Skeletal muscle tissue (tissue), 4 donors: ENCODE results near the gene CDH9. TPM values are rescaled to one million over a fixed set of nuclear protein-coding genes. Genes with fewer than 3 reads are reported as not detected.

ENCODE experiments used
- H3K27ac ChIP-seq: one replicate; pipeline ENCODE4 v1.7.0; 2013; ENCODE audit warnings: mild to moderate bottlenecking, low read depth, low read length, inconsistent platforms
- H3K27me3 ChIP-seq, 3 donors: one replicate each; pipeline ENCODE4 v1.7.0; 2013; ENCODE audit warnings: low read length in 3 of 3; ENCODE audit not compliant: control insufficient read depth in 3 of 3, insufficient read depth in 3 of 3
- H3K36me3 ChIP-seq, 3 donors: one replicate each; pipeline ENCODE4 v1.7.0; 2013; ENCODE audit warnings: low read length in 3 of 3; ENCODE audit not compliant: control insufficient read depth in 3 of 3, insufficient read depth in 3 of 3
- H3K4me1 ChIP-seq, 3 donors: one replicate each; pipeline ENCODE4 v1.7.0; 2013; ENCODE audit warnings: low read length in 3 of 3, mild to moderate bottlenecking in 3 of 3; ENCODE audit not compliant: control insufficient read depth in 3 of 3, insufficient read depth in 3 of 3
- H3K4me3 ChIP-seq, 3 donors: one replicate each; pipeline ENCODE4 v1.7.0; 2013; ENCODE audit warnings: low read length in 3 of 3
- H3K9ac ChIP-seq, 3 donors: one replicate each; pipeline ENCODE4 v1.7.0; 2013; ENCODE audit warnings: low read length in 3 of 3, mild to moderate bottlenecking in 3 of 3, moderate library complexity in 2 of 3, low read depth in 1 of 3
- H3K9me3 ChIP-seq, 3 donors: one replicate each; pipeline ENCODE4 v1.7.0; 2013; ENCODE audit warnings: low read length in 3 of 3; ENCODE audit not compliant: control insufficient read depth in 3 of 3
- total RNA-seq: library from RNA; depleted of rRNA; stranded (reverse); fragments of >200 nt; gene quantifications from one replicate; pipeline ENCODE4 v1.2.3, GENCODE V29; 2014
- donor health status: Osteomylitis.

CDH9 gene
- total RNA-seq, 1 donor from 2014 or later, result not detected

DNA sequence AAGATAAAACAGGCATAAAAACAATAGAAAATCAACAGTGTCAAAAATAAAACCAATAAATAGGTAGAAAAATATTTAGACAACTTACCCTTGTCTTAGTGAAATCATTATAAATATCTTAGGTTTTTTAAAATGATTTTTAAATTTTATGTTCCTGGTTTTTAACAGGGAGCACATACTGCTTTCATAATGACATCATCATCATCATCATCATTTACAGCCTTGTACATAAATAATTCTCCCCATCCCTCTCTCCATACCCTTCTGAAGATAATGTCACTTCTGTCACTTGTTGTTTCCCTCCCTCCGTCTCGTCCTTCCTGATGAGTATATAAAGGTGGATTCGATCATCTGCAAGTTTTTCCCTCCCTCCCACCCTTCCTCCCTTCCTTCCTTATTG lies 56.6 kb downstream of the CDH9 start:
- peaks cover 0 to 2% (median 0%) of the 10 kb centered on the region in 3 donors for H3K9me3 ChIP-seq
- H3K9ac ChIP-seq, result no peak overlapping the region
- H3K36me3 ChIP-seq, result no peaks in the 10 kb centered on the region

DNA sequence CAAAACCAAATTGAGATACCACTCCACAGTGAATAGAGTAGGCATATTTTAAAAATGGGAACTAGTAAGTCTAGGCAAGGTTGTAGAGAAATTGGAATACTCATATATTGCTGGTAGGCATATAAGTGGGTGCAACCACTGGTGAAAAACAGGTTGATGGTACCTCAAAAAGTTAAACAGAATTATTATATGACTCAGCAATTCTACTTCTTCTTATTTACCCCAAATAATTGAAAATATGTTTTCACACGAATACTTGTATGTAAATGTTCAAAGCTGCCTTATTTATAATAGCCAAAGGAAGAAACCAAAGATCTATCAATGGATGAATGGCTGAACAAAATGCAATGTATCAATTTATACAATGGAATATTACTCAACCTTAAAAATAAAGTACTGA lies 79.1 kb downstream of the CDH9 start:
- Histone ChIP-seq H3K36me3 (no peaks in the 10 kb centered on the region), H3K9ac (no peak overlapping the region), H3K9me3 (no peaks in the 10 kb centered on the region), H3K4me3 (no peak overlapping the region), H3K27ac (no peak overlapping the region), H3K4me1 (no peaks in the 10 kb centered on the region), H3K27me3 (no peaks in the 10 kb centered on the region)

More for the DNA sequence above, 56.6 kb downstream of the CDH9 start:
- Histone ChIP-seq H3K27me3 (no peaks in the 10 kb centered on the region), H3K4me1 (no peaks in the 10 kb centered on the region), H3K27ac (no peak overlapping the region), H3K4me3 (no peak overlapping the region)

DNA sequence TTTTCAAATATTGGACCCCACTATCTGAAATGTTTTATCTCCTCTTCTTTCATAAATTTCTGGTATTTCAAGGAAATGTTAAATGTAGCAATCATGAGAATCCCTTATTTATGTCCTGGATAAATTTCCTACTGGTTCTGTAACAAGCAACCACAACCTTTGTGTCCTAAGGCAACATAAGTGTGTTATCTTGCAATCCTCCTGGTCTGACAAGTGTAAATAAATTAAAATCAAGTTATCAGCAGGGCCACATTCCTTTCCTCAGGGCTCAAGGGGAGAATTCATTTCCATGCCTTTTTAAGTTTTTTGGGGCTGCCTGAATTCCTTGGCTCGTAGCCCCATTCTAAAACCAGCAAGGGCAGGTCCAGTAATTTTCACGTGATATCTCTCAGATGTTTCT lies 83.2 kb downstream of the CDH9 start:
- Histone ChIP-seq H3K9me3 (no peaks in the 10 kb centered on the region), H3K27ac (no peak overlapping the region), H3K4me3 (no peak overlapping the region), H3K9ac (no peak overlapping the region), H3K36me3 (no peaks in the 10 kb centered on the region), H3K4me1 (no peaks in the 10 kb centered on the region), H3K27me3 (no peaks in the 10 kb centered on the region)

DNA sequence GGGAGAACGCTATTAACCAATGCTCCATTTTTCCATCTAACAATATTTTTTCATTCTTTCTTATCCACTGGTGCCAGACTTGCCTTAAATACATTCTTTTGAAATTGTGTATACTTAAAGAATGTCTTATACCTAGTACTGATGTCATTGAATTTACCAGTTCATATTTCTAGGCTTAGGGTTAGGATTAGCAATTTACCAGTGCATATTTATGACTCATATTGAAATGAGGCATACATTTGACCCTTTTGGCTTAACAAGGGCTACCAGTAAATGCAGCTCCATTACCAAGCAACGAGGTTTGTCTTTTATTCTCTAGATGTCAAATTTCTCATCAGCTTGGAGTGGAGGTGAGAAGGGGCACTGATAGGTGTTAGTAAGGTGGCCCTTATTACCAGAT lies 89.5 kb downstream of the CDH9 start:
- H3K36me3 ChIP-seq, result no peaks in the 10 kb centered on the region

DNA sequence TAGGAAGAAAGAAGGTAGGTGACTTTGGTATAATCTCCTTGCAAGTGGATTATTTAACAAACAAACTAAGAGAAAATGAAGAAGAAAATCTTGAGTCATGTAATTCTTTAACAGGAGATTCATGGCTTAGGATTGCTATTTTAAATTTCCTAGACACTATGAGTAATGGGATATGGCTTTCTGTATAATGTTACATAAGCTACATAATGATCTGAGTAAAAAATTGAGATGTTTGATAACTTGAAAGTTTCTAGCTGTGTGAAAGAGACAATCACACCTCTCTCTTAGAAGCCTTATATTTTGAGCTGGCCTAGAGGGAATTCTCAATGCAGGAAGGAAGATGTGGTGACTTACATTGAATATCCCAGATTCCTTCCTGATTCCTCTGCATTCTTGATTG lies 92.5 kb downstream of the CDH9 start:
- Histone ChIP-seq H3K9ac (no peak overlapping the region), H3K36me3 (no peaks in the 10 kb centered on the region), H3K27me3 (no peaks in the 10 kb centered on the region), H3K4me1 (no peaks in the 10 kb centered on the region), H3K27ac (no peak overlapping the region), H3K4me3 (no peak overlapping the region), H3K9me3 (no peaks in the 10 kb centered on the region)

More for the DNA sequence above, 89.5 kb downstream of the CDH9 start:
- Histone ChIP-seq H3K4me3 (no peak overlapping the region), H3K4me1 (no peaks in the 10 kb centered on the region), H3K9ac (no peak overlapping the region), H3K27ac (no peak overlapping the region), H3K27me3 (no peaks in the 10 kb centered on the region), H3K9me3 (no peaks in the 10 kb centered on the region)

DNA sequence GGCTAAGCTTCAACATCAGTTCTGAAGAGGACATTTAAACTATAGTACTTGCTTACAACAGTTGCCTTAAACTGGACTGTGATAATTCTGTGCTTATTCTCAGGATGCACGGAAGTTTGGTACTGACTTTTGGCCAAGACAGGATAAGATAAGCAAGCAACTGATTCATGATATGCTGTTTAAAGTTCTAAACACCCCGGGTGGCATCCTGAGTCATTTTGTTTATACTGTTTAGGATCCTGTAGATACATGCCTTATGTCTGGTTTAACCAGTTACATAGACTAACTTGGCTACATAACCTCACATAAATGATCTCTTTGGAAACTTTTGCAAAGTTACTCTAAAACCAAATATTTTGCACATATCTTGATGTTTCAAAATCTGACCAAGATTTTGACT lies 95.9 kb downstream of the CDH9 start:
- Histone ChIP-seq H3K36me3 (no peaks in the 10 kb centered on the region), H3K27ac (no peak overlapping the region), H3K4me1 (no peaks in the 10 kb centered on the region), H3K9ac (no peak overlapping the region), H3K9me3 (no peaks in the 10 kb centered on the region), H3K27me3 (no peaks in the 10 kb centered on the region), H3K4me3 (no peak overlapping the region)

DNA sequence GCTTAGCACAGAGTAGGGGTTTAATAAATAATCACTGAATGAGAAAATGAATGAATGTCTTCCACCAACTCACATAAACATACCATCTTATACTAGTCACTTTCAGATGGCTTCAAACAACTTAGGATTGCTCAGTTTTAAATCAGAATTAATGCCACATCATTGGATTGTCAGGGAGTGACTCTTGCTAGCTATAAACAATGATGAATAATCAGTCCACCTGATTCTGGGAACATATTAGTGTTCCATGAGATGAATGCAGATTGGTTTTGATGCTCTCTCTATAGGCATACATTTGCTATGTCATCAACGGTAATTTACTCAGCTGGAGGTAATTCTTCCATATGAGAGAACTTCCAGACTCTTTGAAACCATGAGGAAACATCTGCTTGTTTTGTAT lies 97.4 kb downstream of the CDH9 start:
- H3K36me3 ChIP-seq, result no peaks in the 10 kb centered on the region
- no peaks in the 10 kb centered on the region for H3K9me3 ChIP-seq
- no peak overlapping the region for H3K9ac ChIP-seq
- H3K27ac ChIP-seq, result no peak overlapping the region
- no peaks in the 10 kb centered on the region for H3K27me3 ChIP-seq
- H3K4me3 ChIP-seq, result no peak overlapping the region
- no peaks in the 10 kb centered on the region for H3K4me1 ChIP-seq

DNA sequence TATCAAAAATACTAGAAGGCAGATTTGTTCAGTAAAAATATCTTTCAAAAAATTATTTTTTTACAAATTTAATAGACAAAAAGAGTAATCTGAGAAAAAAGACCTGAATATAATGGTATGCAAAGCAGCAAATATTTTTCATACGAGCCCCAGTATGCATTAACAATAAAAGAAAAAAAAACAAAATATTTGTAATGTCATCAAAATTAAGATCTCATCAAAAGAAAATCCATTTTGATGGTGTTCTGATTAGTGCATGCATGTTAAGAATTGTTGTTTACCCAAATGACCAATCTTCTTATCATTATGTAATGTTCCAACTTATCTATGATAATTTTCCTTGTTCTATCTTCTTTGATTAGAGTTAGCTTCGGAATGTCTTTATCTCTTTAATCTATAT lies 106.1 kb downstream of the CDH9 start:
- Histone ChIP-seq H3K27ac (no peak overlapping the region), H3K4me1 (no peaks in the 10 kb centered on the region), H3K9ac (no peak overlapping the region), H3K4me3 (no peak overlapping the region), H3K27me3 (no peaks in the 10 kb centered on the region), H3K36me3 (no peaks in the 10 kb centered on the region), H3K9me3 (peaks cover 0 to 3% (median 0%) of the 10 kb centered on the region in 3 donors)

DNA sequence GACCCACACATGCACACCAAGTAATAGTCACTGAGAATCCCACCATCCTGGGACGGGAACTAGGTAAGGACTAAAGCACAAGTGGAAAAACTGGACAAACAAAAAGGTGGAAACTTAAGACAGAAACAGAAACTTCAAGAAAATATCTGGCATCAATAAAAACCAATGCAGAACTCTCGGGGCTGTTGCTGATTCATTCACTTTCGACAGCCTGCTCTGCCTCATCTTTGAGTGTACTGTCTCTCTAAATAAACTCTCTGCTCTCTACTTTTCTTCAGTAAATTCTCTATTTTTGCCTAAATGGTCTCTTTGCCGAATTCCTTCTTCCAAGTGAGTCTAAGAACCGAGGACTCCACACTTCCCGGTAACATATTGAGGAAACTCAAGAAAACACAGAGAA lies 116.9 kb downstream of the CDH9 start:
- Histone ChIP-seq H3K36me3 (no peaks in the 10 kb centered on the region), H3K4me3 (no peak overlapping the region), H3K27ac (no peak overlapping the region), H3K9ac (no peak overlapping the region), H3K27me3 (no peaks in the 10 kb centered on the region), H3K4me1 (no peaks in the 10 kb centered on the region), H3K9me3 (no peaks in the 10 kb centered on the region)

DNA sequence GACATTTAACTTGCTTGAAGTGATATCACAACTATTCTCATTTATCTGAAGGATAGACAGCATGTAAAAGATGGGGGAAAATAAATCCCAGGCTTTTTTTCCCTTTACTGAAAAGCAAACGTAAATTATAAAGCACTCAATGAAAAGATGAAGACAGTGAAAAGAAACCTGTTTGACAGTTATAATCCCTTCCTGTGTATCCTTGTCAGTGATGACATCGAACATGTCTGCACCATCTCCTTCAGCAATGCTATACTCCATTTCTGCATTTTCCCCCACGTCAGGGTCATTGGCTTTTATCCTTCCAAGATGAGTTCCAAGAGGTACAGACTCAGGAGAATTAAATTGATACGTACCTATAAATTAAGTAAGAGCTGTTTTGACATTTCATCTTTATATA lies 134.9 kb downstream of the CDH9 start:
- H3K9me3 ChIP-seq, result no peaks in the 10 kb centered on the region
- H3K27me3 ChIP-seq, result no peaks in the 10 kb centered on the region
- H3K27ac ChIP-seq, result no peak overlapping the region
- H3K4me1 ChIP-seq, result no peaks in the 10 kb centered on the region
- H3K36me3 ChIP-seq, result no peaks in the 10 kb centered on the region
- H3K4me3 ChIP-seq, result no peak overlapping the region
- H3K9ac ChIP-seq, result no peak overlapping the region

DNA sequence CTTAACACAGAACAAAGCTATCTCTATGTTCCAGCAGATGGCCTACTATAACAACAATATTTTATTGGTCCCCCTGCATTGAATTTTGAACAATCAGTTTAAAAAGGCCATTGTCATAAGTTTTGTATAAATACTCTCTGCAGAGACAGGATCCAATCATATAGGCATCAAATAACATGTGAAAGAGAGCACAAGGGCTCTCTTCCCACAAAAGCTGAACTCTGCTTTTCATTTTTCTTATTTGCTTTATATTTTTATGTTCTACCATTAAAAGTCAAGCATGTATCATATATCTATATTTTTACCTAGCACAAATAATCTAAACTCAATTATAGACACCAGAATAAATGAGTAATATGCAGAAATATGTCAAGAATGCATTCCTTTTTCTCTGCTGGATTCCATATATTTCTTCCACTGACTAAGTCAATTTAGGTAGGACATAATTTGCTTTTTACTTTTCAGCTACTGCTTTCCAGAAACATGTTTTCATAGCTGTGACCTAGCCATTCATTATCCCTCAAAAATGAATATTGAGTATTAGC lies 143.6 kb downstream of the CDH9 start:
- Histone ChIP-seq H3K9me3 (peaks cover 0 to 2% (median 0%) of the 10 kb centered on the region in 3 donors), H3K9ac (no peak overlapping the region)

More for the DNA sequence above, 143.6 kb downstream of the CDH9 start:
- Histone ChIP-seq H3K4me3 (no peak overlapping the region), H3K27ac (no peak overlapping the region), H3K4me1 (no peaks in the 10 kb centered on the region), H3K36me3 (no peaks in the 10 kb centered on the region), H3K27me3 (no peaks in the 10 kb centered on the region)
